H7 (cell line): ENCODE measurements around the gene SMAD6. TPM values are rescaled to one million over a fixed set of nuclear protein-coding genes. Genes with fewer than 3 reads are reported as not detected.

Source experiments
- DNase-seq: peaks from one replicate; pipeline ENCODE4 v3.0.0; 2012
- H3K27me3 ChIP-seq: 2 replicates; pipeline ENCODE4 v1.6.0; 2011; ENCODE audit warnings: mild to moderate bottlenecking, low read length; ENCODE audit not compliant: control insufficient read depth, insufficient read depth
- H3K36me3 ChIP-seq: replicated peaks from 2 replicates; pipeline ENCODE4 v1.5.1; 2011; ENCODE audit warnings: low read length; ENCODE audit not compliant: control insufficient read depth, insufficient read depth
- H3K4me3 ChIP-seq: 2 replicates; pipeline ENCODE4 v1.5.1; 2011; ENCODE audit warnings: low read depth, mild to moderate bottlenecking, control low read depth, low read length, moderate library complexity; ENCODE audit not compliant: insufficient read depth
- total RNA-seq: library from RNA; depleted of rRNA; stranded (reverse); fragments of >200 nt; shearing (Covaris generic); gene quantifications from 2 replicates; pipeline ENCODE4 v1.2.3, GENCODE V29; 2014

SMAD6 gene
- total RNA-seq, 1 experiment from 2014 or later: 25.4 TPM

DNA sequence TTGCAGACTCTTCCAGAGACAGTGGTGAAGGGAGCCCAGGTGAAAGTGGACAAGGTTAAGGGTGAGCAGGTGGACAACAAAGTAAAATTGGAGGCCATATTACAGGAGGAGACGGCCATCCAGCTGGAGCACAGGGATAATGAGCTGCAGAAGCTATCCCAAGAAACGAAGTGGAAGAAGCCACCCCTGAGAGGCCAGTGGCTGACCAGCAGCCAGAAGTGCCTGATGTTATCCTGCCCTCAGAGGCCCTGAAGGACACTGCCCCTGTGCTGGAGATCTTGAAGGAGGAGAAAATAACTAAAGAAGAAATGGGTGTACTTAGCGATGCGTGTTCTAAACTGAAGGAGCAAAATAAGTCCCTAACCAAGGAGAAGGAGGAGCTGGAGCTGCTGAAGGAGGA lies 107.6 kb downstream of the SMAD6 start:
- Histone ChIP-seq H3K27me3 (no peaks in the 10 kb centered on the region), H3K4me3 (no peak overlapping the region), H3K36me3 (no peaks in the 10 kb centered on the region)
- no peak for DNase-seq

DNA sequence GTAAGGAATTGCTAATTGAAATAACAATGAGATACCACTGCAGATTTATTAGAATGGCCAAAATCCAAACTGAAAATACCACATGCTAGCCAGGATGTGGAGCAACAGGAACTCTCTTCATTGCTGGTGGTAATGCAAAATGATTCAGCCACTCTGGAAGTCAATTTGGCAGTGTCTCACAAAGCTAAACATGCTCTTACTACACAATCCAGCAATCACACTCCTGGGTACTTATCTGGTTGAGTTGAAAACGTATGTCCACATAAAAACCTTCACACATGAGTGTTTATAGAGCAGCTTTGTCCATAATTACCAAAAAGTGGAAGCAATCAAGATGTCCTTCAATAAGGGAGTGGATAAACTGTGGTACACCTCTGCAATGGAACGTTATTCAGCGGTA lies 113.3 kb downstream of the SMAD6 start:
- no peak for DNase-seq
- no peaks in the 10 kb centered on the region for H3K27me3 ChIP-seq
- H3K36me3 ChIP-seq: no peaks in the 10 kb centered on the region
- no peak overlapping the region for H3K4me3 ChIP-seq

DNA sequence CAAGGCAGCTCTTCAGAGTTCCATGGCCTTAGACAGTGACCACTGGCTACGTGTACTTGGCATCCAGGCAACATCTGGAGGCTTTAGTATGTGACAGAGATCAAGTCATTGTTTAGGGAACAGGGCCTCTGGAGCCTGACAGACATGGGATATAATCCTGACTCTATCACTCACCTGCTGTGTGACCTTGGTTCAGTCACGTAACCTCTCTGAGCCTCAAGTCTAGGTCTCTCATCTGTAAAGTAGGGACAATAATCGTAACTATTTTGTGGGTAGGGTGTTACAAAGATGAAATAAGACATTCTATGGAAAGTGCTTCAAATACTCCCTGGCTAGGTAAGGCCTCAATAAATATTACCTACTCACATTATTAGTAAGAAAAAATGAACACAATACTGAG lies 114.2 kb downstream of the SMAD6 start:
- DNase-seq: no peak
- Histone ChIP-seq H3K4me3 (no peak overlapping the region), H3K36me3 (no peaks in the 10 kb centered on the region), H3K27me3 (no peaks in the 10 kb centered on the region)

DNA sequence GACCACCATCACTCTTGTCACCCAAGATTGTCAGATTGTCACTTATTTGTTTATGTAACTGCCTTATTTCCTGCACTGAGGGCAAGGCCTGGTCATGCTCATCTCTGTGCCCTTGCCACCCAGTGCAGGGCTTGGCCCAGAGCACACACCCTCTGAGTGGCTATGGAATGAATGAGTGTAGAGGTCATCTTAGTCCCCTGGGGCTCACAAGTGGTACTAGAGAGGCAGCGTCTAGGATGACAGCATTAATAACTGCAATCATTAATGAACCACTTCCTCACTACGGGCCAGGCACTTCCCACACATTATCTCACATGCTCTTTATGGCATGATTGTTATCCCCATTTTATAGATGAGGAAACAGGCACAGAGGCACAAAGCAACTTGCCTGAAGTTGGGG lies 117.0 kb downstream of the SMAD6 start:
- no peak overlapping the region for H3K4me3 ChIP-seq
- H3K36me3 ChIP-seq: no peaks in the 10 kb centered on the region
- H3K27me3 ChIP-seq: no peaks in the 10 kb centered on the region
- DNase-seq: no peak

DNA sequence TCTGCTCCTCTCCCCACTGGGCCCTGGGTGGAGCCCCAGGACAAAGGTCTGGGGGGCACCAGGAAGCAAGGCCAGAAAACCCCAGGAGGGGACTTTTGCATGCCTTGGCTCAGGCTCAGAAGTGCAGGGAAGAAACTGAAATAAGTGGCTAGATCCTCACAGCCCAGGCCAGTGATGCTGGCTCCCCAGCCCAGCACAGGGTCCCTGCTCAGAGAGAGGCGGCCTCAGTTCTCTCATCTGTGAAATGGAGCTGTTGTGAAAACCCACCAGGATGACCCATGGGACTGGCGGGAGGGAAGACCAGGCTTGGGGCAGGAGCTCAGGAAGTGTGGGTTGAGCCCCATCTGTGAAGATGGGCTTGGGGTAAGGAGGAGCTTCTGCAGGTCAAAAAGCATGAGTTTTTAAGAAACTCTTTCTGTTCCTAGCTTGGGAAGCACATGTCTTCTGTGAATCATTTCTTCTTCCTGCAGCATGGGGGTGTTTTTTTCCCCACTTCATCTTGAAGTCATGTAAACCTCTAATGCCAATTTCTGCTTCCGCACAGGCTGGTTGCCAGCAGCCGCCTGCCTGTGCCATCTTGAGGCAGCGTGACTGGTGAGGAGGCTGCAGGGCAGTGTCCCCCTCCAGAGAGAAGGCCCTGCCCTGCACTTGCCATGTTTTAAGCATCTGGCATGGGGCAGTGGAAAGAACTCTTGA lies 118.6 kb downstream of the SMAD6 start:
- DNase-seq: no peak
- H3K36me3 ChIP-seq: no peaks in the 10 kb centered on the region
- H3K4me3 ChIP-seq: no peak overlapping the region
- no peaks in the 10 kb centered on the region for H3K27me3 ChIP-seq

DNA sequence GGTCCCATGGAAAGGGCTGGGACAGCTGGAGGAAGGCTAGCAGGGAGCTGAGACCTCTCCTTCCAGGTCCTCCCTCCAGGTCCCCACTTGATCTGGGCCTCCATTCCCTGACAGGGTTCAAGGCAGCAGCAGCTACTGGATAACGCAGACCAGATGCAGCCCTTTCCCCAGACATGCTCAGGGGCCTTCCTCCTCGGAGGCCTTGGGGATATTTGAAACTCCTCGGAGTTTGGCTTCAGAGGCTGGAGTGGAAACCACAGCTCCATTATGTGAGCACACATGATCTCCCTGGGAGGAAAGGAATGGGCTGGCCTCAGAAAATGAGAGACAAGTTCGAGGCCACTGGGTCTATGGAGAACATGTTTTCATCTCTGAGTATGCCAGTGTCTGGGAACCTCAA lies 119.3 kb downstream of the SMAD6 start:
- H3K4me3 ChIP-seq: no peak overlapping the region
- H3K36me3 ChIP-seq: no peaks in the 10 kb centered on the region
- no peak for DNase-seq
- H3K27me3 ChIP-seq: no peaks in the 10 kb centered on the region

DNA sequence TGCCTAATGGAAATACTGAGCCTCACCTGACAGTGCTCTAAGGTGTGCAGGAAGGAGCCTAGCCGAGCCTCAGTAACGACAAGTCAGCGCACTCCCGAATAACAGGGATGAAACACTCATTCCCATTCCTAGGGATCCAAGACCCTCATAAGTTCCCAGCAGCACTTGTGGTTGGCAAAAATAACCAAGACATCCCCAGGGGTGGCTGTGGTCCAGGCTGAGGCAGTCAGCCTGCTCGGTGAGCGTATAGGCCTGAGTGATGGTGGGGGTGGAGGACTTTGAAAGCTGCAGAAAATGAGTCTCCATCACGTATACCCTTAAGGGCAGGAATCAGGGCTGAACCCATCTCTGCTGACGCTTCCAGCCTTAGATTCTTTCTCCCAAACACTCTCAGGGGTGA lies 120.1 kb downstream of the SMAD6 start:
- Histone ChIP-seq H3K36me3 (no peaks in the 10 kb centered on the region), H3K27me3 (no peaks in the 10 kb centered on the region), H3K4me3 (no peak overlapping the region)
- no peak for DNase-seq

GRCh38 chr15:66822576-66822975 lies 120.5 kb downstream of the SMAD6 start:
- H3K4me3 ChIP-seq: no peak overlapping the region
- no peak for DNase-seq
- no peaks in the 10 kb centered on the region for H3K27me3 ChIP-seq

GRCh38 chr15:66823601-66824000 lies 121.6 kb downstream of the SMAD6 start:
- no peak overlapping the region for H3K4me3 ChIP-seq
- H3K27me3 ChIP-seq: no peaks in the 10 kb centered on the region
- DNase-seq: no peak
- H3K36me3 ChIP-seq: no peaks in the 10 kb centered on the region

More at GRCh38 chr15:66822576-66822975, 120.5 kb downstream of the SMAD6 start:
- no peaks in the 10 kb centered on the region for H3K36me3 ChIP-seq

DNA sequence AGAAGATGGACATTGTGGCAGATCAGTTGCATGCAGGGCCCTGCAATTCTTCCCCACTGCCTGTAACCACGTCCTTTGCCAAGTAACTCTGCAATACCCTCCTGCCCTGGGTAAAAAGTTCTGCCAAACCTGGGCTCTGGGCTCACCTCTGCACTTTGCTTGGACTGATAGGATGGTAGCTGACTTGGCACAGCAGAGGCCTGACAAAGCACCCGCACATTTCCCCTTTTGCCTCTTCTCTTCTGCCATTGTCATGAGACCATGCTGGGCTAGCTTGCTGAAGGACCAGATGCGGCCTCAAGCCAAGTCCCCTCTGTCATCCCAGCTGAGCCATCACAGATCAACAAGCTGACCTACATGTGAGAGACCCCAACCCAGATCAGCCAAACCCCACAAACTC lies 122.4 kb downstream of the SMAD6 start:
- Histone ChIP-seq H3K4me3 (no peak overlapping the region), H3K27me3 (no peaks in the 10 kb centered on the region), H3K36me3 (no peaks in the 10 kb centered on the region)
- no peak for DNase-seq

- no peaks in the 10 kb centered on the region for H3K36me3 ChIP-seq
- no peak for DNase-seq
- no peak overlapping the region for H3K4me3 ChIP-seq
- H3K27me3 ChIP-seq: no peaks in the 10 kb centered on the region
Measured at GRCh38 chr15:66825139-66825538, 123.1 kb downstream of the SMAD6 start.

DNA sequence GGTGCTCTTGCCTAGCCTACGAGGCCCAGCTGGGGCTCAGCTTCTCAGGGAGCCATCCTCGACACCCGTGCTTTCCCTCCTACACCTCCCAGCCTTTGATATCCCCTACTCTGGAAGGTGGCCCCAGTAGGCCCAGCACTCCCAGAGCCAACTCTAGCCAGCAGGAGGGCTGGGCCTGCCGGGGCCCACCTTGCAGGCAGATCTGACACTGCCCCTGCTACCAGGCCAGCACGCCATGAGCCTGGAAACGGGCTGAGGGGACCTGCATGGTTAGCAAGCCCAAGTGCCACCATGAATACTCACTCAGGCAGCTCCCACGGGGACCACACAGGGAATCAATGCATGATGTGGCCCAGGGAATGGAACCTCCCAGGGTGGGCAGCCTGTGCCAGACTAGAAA lies 123.7 kb downstream of the SMAD6 start:
- DNase-seq: no peak
- Histone ChIP-seq H3K36me3 (no peaks in the 10 kb centered on the region), H3K27me3 (no peaks in the 10 kb centered on the region), H3K4me3 (no peak overlapping the region)

GRCh38 chr15:66826507-66826906 lies 124.5 kb downstream of the SMAD6 start:
- Histone ChIP-seq H3K36me3 (no peaks in the 10 kb centered on the region), H3K4me3 (no peak overlapping the region), H3K27me3 (no peaks in the 10 kb centered on the region)
- no peak for DNase-seq

DNA sequence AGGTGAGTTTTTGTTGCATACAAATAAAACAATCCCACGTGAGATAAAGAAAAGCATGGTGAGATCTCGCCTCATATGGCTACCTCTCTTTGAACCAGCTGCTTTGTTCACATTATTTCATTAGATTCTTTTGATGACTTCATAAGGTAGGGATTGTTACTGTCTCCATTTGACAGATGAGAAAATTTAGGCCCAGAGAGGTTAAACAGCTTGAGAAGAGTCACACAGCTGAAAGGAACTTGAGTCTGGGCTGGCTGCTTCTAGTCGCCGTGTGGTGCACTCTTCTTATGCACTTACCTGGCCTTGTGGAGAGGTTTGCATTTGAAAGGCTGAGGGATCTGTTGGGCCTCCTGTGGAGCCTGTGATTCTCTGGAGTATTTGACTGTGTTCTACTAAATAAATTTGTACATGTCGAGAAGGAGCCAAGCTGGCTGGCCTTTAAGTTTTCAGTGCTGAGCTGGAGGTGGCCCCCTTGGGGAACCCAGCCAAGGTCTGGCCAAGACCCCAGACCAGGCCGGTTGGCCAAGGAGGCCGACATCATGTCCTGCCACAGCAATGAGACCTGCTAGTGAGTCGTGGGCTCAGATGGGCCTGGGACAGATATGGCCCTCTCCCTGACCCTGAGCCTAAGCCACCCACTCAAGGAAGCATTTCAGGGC lies 125.1 kb downstream of the SMAD6 start:
- no peaks in the 10 kb centered on the region for H3K27me3 ChIP-seq
- peak; percentile 77 for DNase-seq
- H3K36me3 ChIP-seq: no peaks in the 10 kb centered on the region
- H3K4me3 ChIP-seq: no peak overlapping the region

DNA sequence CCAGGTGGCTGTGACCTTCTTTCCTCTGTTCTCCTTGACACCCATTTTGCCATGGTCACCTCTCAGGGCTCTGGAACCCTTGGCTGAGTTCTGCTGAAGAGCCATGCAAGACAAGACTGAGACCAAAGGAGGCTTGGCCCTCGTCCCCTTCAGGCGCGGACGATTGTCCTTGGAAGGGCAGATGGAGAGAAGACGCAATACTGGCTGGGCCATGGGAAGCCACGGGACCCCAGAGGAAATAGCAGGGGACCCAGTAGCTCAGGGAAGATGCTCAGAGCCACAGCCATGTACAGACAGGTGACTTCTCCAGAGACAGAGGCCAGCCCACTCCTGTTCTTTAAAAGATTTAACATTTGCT lies 125.6 kb downstream of the SMAD6 start:
- Histone ChIP-seq H3K36me3 (no peaks in the 10 kb centered on the region), H3K27me3 (no peaks in the 10 kb centered on the region), H3K4me3 (no peak overlapping the region)
- no peak for DNase-seq
